Fibroblast of lung (primary cell): ENCODE measurements around the gene PLCD4. TPM values are rescaled to one million over a fixed set of nuclear protein-coding genes. Genes with fewer than 3 reads are reported as not detected.

Experiments
- DNase-seq, 2 donors: peaks; one replicate each; pipeline versions ENCODE4 v3.0.0 to v3.0.0-alpha.2; 2010; ENCODE audit warnings: low read depth in 2 of 2
- H2AFZ ChIP-seq: 2 replicates; pipeline ENCODE4 v1.5.1; 2012; ENCODE audit warnings: low read length, control low read depth, inconsistent platforms
- H3K27ac ChIP-seq: 2 replicates; pipeline ENCODE4 v1.5.1; 2011; ENCODE audit warnings: low read length, control low read depth; ENCODE audit not compliant: insufficient read depth
- H3K27me3 ChIP-seq: 2 replicates; pipeline ENCODE4 v1.5.1; 2011; ENCODE audit warnings: mild to moderate bottlenecking, low read length; ENCODE audit not compliant: control insufficient read depth, insufficient read depth
- H3K36me3 ChIP-seq: 2 replicates; pipeline ENCODE4 v1.5.1; 2011; ENCODE audit warnings: low read length; ENCODE audit not compliant: control insufficient read depth, insufficient read depth
- H3K4me1 ChIP-seq: 2 replicates; pipeline ENCODE4 v1.5.1; 2011; ENCODE audit warnings: low read length; ENCODE audit not compliant: control insufficient read depth, insufficient read depth; ENCODE audit errors: extremely low read depth
- H3K4me2 ChIP-seq: 2 replicates; pipeline ENCODE4 v1.5.1; 2011; ENCODE audit warnings: low read length, control low read depth; ENCODE audit not compliant: insufficient read depth; ENCODE audit errors: extremely low read depth
- H3K4me3 ChIP-seq, 4 experiments: fragments of 200-600 bp in 1 of 4; sonication (generic) in 1 of 4; replicated peaks in 1 of 4; 2 replicates each; pipeline ENCODE4 v1.5.1; 2011 to 2016; ENCODE audit warnings: low read length in 4 of 4, low read depth in 3 of 4, mild to moderate bottlenecking in 3 of 4, control low read depth in 2 of 4, inconsistent platforms in 1 of 4, mixed read lengths in 1 of 4; ENCODE audit not compliant: insufficient read depth in 1 of 4; ENCODE audit errors: control extremely low read depth in 1 of 4
- H3K79me2 ChIP-seq: 2 replicates; pipeline ENCODE4 v1.5.1; 2012; ENCODE audit warnings: mild to moderate bottlenecking, low read length, inconsistent platforms; ENCODE audit not compliant: control insufficient read depth, insufficient read depth
- H3K9ac ChIP-seq: 2 replicates; pipeline ENCODE4 v1.5.1; 2011; ENCODE audit warnings: mild to moderate bottlenecking, low read length, control low read depth; ENCODE audit not compliant: insufficient read depth
- H3K9me3 ChIP-seq: 2 replicates; pipeline ENCODE4 v1.5.1; 2012; ENCODE audit warnings: low read depth, low read length; ENCODE audit not compliant: control insufficient read depth, insufficient read depth
- H4K20me1 ChIP-seq: 2 replicates; pipeline ENCODE4 v1.5.1; 2011; ENCODE audit warnings: low read length; ENCODE audit not compliant: control insufficient read depth, insufficient read depth; ENCODE audit errors: extremely low read depth
- CTCF ChIP-seq, 2 donors: IDR thresholded peaks in 1 of 2; conservative IDR thresholded peaks in 1 of 2; 1 replicate in 1 of 2; 2 replicates in 1 of 2; pipeline ENCODE4 v1.5.1; 2011 to 2012; ENCODE audit warnings: low read length in 2 of 2, control low read depth in 1 of 2, inconsistent platforms in 1 of 2, low read depth in 1 of 2, mild to moderate bottlenecking in 1 of 2
- EZH2 ChIP-seq: IDR thresholded peaks from 2 replicates; pipeline ENCODE4 v1.5.1; 2012; ENCODE audit warnings: low read length, control low read depth, mild to moderate bottlenecking; ENCODE audit errors: missing control alignments
- polyA minus RNA-seq: library from RNA; depleted of rRNA, polyadenylated mRNA; stranded (reverse); fragments of >200 nt; gene quantifications from 2 replicates; pipeline ENCODE4 v1.2.3, GENCODE V29; 2011; ENCODE audit warnings: low replicate concordance
- polyA plus RNA-seq, 2 donors: library from polyadenylated mRNA; depleted of rRNA in 1 of 2; stranded (reverse) in 1 of 2; unstranded in 1 of 2; fragments of >200 nt; gene quantifications; 2 replicates each; pipeline ENCODE4 v1.2.1, GENCODE V29; 2011 to 2012; ENCODE audit warnings: missing spikeins in 1 of 2
- total RNA-seq: library from RNA; depleted of rRNA; stranded (reverse); fragments of >200 nt; gene quantifications from 2 replicates; pipeline ENCODE4 v1.2.1, GENCODE V29; 2014

PLCD4 gene
- total RNA-seq: 3.9 and 10.7 TPM in 2 replicates
- polyA plus RNA-seq: 4.1 and 5.8 TPM in 2 replicates
- 4.8 and 6.8 TPM in 2 replicates for polyA plus RNA-seq (2012)
- 6.6 and 23.8 TPM in 2 replicates for polyA minus RNA-seq

DNA sequence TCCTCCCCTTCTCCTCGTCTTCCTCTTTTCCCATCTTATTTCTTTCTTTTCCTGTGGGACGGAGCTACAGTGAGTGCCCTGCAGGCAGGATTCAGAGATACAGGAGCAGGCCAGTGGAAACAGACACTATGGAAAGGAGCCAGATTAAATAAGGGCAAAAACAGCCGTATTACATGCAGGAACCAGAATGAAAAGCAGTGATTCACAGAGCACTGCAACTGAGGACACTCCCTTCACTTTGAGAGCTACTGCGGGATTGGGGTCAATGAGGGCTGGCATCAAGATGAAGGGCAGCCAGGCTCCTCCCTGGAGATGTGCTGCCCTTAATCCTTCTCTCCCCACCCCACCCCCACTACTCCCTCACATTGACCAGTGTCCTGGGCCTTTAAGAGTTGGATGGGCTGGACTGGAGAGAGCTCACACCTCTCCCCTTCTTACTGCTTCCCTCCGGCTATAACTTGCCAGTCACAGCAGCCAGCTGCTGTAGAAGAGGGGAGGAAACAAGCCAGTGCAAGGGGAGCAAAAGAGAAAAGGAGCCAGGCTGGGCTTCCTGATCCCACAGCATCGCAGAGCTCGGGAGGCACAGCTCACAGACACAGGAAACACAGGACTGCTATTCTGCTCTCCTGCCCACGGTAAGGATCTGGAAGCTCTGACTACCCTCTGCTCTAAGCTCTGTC, at the start of gene PLCD4:
PLCD4 (plus strand) TSS at position 464 of the 680 bp plus-strand sequence. CDS start 7,841 bp downstream, outside the sequence.
- Histone ChIP-seq H3K4me3 (peak within 1 kb of the TSS; percentile 45 to 68 (median 64)), H2AFZ (peak within 1 kb of the TSS; percentile 79), H3K27me3 (no peaks in the 10 kb centered on the region), H4K20me1 (no peaks in the 10 kb centered on the region), H3K79me2 (no peaks in the 10 kb centered on the region), H3K9ac (peak within 1 kb of the TSS; percentile 36), H3K4me1 (peaks cover 9% of the 10 kb centered on the region), H3K4me2 (peak within 1 kb of the TSS; percentile 90), H3K9me3 (no peaks in the 10 kb centered on the region), H3K36me3 (no peaks in the 10 kb centered on the region), H3K27ac (peak within 1 kb of the TSS; percentile 66)
- DNase-seq: peak; percentile 79 to 83
- TF ChIP-seq CTCF (conservative IDR thresholded peaks at IDR 0.05 in 1 of 2, IDR thresholded peaks at IDR 0.05 in 1 of 2; ENCODE audit: low read depth in 1 of 2, low read length in 2 of 2): peak; percentile 17 to 25
- TF ChIP-seq EZH2: no peak

DNA sequence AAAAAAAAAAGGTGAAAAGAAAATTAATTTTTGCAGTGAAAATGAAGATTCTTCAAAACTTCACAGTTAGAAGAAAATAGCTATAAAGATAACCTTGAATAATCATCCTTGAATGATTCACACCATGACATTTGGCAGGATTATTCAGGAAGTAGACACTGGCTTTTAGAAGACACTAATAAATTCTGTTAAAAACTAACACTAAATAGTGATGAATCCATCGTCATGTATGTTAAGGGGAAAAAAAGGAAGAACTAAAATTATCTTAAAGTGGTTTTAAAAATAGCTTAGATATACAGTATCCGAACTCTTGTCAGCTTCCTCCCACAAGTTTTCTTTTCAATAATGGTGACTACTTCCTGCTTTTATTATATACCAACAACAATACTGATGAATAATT, 49.8 kb upstream of the PLCD4 start:
- peaks cover 5% of the 10 kb centered on the region for H3K36me3 ChIP-seq
- DNase-seq: no peak

DNA sequence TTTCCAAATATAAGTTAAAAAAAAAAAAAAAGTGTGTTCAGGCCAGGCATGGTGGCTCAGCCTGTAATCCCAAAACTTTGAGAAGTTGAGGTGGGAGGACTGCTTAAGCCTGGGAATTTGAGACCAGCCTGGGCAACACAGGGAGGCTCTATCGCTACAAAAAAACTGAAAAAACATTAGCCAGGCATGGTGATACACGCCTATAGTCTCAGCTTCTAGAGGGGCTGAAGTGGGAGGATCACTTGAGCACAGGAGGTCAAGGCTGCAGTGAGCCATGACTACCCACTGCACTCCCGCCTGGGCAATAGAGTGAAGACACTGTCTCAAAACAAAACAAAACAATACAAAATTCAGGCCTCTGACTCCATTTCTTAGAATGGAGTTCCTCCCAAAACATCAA, 48.7 kb upstream of the PLCD4 start:
- Histone ChIP-seq H3K4me1 (no peaks in the 10 kb centered on the region), H3K36me3 (no peaks in the 10 kb centered on the region), H3K27me3 (no peaks in the 10 kb centered on the region), H3K9ac (no peak overlapping the region), H2AFZ (no peak overlapping the region), H3K9me3 (no peaks in the 10 kb centered on the region), H3K4me3 (no peak overlapping the region), H3K4me2 (no peak overlapping the region), H3K79me2 (peaks cover 5% of the 10 kb centered on the region), H3K27ac (no peak overlapping the region), H4K20me1 (no peaks in the 10 kb centered on the region)
- TF ChIP-seq EZH2 (no peak), CTCF (conservative IDR thresholded peaks at IDR 0.05 in 1 of 2, IDR thresholded peaks at IDR 0.05 in 1 of 2; ENCODE audit: low read depth in 1 of 2, low read length in 2 of 2) (no peak)
- DNase-seq: no peak

More for the DNA sequence above, 49.8 kb upstream of the PLCD4 start:
- no peaks in the 10 kb centered on the region for H3K9me3 ChIP-seq
- H3K27me3 ChIP-seq: no peaks in the 10 kb centered on the region
- no peaks in the 10 kb centered on the region for H3K79me2 ChIP-seq
- H2AFZ ChIP-seq: no peak overlapping the region
- no peak overlapping the region for H3K4me2 ChIP-seq
- H3K4me1 ChIP-seq: no peaks in the 10 kb centered on the region
- TF ChIP-seq CTCF (conservative IDR thresholded peaks at IDR 0.05 in 1 of 2, IDR thresholded peaks at IDR 0.05 in 1 of 2; ENCODE audit: low read depth in 1 of 2, low read length in 2 of 2) (no peak), EZH2 (no peak)
- no peak overlapping the region for H3K9ac ChIP-seq
- H4K20me1 ChIP-seq: no peaks in the 10 kb centered on the region
- no peak overlapping the region for H3K27ac ChIP-seq
- H3K4me3 ChIP-seq: no peak overlapping the region
